Brain microvascular endothelial cell (primary cell): Measurements from ENCODE around the gene ZNF423.
A peak's percentile ranks its signal among the peaks of the same experiment; 100 is the strongest.

Experiments
- DNase-seq: peaks from one replicate; pipeline ENCODE4 v3.0.0-alpha.2; 2020
- H3K27ac ChIP-seq: fragments of 250-450 bp; sonication (Bioruptor Pico); 2 replicates; pipeline ENCODE4 v1.5.1; 2020; ENCODE audit warnings: mild to moderate bottlenecking, moderate library complexity
- H3K27me3 ChIP-seq: fragments of 250-450 bp; sonication (Bioruptor Pico); replicated peaks from 2 replicates; pipeline ENCODE4 v1.5.1; 2020; ENCODE audit warnings: mild to moderate bottlenecking
- H3K36me3 ChIP-seq: fragments of 250-450 bp; sonication (Bioruptor Pico); replicated peaks from 2 replicates; pipeline ENCODE4 v1.5.1; 2020; ENCODE audit warnings: mild to moderate bottlenecking
- H3K4me3 ChIP-seq: 2 replicates; pipeline ENCODE4 v1.5.1; 2011; ENCODE audit warnings: low read depth, mild to moderate bottlenecking, control low read depth, low read length, moderate library complexity
- in situ Hi-C: cut with HindIII; loops from 2 replicates; pipeline ENCODE4 v1.10.0; 2017; ENCODE audit warnings: low sequenced_read_pairs, low pct_ligation_motif_present
- TF ChIP-seq, protein P1 (sequence below): IDR thresholded peaks from 2 replicates; pipeline ENCODE4 v1.5.1; 2011; ENCODE audit warnings: low read depth, mild to moderate bottlenecking, moderate library complexity, low read length, control low read depth, inconsistent platforms; ENCODE audit errors: missing control alignments

Gene ZNF423

DNA sequence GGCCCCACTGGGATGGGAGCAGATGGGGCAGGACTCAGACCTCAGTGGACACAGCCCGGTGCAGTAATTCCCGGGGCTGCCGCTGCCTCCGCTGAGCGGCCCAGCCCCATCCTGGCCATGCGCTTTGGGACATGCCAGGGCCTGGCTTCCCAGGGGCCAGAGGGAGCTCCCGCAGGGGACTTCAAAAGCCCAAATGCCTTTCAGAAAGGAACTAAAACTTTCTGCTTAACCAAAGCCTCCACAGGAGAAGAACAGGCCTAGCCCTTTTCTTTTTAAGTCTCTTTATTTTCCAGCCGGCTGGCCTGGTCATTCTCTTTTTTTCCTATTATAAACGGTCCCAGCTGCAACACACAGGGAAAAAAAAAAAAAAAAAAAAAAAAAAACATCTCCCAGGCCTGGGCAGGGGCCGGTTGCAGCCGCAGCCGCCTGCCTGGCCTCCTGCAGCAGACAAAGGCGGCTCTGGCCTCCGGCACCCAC is 10.7 kb upstream of the ZNF423 start:
- in situ Hi-C loops: no loop called here
- TF ChIP-seq, protein P1, sequence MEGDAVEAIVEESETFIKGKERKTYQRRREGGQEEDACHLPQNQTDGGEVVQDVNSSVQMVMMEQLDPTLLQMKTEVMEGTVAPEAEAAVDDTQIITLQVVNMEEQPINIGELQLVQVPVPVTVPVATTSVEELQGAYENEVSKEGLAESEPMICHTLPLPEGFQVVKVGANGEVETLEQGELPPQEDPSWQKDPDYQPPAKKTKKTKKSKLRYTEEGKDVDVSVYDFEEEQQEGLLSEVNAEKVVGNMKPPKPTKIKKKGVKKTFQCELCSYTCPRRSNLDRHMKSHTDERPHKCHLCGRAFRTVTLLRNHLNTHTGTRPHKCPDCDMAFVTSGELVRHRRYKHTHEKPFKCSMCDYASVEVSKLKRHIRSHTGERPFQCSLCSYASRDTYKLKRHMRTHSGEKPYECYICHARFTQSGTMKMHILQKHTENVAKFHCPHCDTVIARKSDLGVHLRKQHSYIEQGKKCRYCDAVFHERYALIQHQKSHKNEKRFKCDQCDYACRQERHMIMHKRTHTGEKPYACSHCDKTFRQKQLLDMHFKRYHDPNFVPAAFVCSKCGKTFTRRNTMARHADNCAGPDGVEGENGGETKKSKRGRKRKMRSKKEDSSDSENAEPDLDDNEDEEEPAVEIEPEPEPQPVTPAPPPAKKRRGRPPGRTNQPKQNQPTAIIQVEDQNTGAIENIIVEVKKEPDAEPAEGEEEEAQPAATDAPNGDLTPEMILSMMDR: no peak
- Histone ChIP-seq H3K27me3 (peaks cover 6% of the 10 kb centered on the region), H3K4me3 (no peak overlapping the region), H3K27ac (no peak overlapping the region), H3K36me3 (no peaks in the 10 kb centered on the region)
- no peak for DNase-seq

DNA sequence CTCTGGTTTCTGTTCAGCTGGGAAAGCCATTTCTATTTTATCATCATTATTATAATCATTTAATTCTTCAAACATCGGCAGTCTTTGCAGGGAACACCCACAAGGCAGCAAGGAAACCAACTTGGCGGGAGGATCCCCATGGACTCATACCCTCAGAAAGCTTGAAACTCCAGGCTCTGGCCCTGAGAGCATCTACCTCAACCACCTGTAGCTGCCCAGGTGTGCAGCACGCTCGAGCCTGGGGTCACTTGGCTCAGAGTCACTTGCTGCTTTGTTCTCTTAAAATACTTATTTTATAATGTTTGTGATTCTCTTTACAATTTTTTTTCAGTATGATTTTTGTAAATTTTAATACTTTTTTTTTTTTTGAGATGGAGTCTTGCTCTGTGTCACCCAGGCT is 6.8 kb upstream of the ZNF423 start:
- TF ChIP-seq, protein P1: no peak
- Histone ChIP-seq H3K27me3 (peaks cover 8% of the 10 kb centered on the region), H3K4me3 (no peak overlapping the region), H3K27ac (no peak overlapping the region), H3K36me3 (no peaks in the 10 kb centered on the region)
- in situ Hi-C loops: no loop called here
- no peak for DNase-seq

DNA sequence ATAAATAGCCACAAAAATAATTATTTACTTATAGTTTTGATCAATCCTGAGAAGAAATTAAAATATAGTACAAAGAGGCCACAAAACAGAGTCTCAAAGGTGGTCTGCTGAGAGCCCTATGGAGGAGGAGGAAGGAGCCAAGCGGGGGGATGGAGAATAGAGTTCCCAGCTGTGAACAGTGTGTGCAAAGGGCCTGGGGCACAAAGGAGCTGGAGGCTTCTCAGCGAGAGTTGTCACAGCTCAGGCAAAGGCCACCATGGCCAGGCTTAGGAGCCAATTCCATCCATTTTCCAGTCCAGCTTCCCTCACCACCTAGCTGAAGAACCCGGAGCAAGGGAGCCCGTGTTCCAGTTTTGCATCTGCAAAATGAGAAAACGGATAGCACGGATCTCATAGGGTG is 5.4 kb upstream of the ZNF423 start:
- in situ Hi-C loops: no loop called here
- TF ChIP-seq, protein P1: no peak
- no peak overlapping the region for H3K4me3 ChIP-seq
- no peaks in the 10 kb centered on the region for H3K36me3 ChIP-seq
- no peak for DNase-seq
- peaks cover 4% of the 10 kb centered on the region for H3K27me3 ChIP-seq
- H3K27ac ChIP-seq: no peak overlapping the region

DNA sequence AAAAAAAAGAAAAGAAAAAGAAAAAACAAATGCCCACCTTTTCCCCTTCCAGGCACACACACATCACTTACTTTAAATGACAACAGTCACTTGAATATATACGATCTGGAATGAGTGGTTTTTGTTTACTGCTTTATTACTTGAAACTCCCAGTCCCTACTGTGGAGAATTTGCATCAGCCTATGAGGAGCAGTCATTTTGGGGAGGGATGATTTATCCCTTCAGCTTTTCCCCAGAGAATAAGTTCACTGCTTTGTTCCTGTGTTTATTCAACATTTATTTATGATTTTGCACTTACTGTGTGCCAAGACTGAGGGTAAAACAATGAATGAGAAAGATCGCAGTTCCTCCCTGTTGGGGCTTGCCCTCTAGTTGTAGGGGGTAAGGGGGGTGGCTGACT is 4.7 kb upstream of the ZNF423 start:
- DNase-seq: no peak
- TF ChIP-seq, protein P1: no peak
- in situ Hi-C loops: no loop called here
- Histone ChIP-seq H3K27ac (no peak overlapping the region), H3K27me3 (peaks cover 4% of the 10 kb centered on the region), H3K4me3 (no peak overlapping the region), H3K36me3 (no peaks in the 10 kb centered on the region)

DNA sequence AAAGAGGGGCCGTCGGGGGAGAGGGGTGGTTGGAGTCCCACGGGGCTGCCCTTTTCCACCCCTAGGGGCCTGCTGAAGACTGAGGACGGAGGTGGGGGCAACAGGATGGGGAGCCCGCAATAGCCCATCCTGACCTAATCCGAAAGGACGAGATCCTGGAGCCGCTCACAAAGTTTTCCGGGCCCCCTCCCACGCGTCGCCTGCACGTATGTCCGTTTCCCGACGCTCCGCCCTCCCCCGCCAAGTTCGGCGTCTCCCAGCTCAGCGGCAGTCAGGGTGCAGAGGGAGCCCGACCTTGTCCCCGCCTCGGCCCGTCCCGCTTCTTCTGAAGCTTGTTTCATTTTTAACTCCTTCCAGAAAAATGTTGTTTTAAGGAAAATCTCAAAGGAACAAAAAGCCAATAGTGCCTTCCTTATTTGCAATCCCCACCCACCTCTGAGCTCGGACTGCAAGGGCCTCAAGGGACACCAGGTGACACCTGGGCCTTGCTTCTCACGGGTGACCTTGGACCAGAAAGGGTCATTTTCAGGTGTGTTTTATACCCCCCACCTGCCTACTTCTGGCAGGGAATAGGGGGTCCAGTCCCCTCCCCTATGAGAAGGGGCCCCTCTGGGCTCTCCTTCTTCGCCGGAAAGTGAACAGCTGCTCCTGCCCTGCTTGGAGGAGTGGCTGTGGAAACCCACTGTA is 3.4 kb upstream of the ZNF423 start:
- no peak overlapping the region for H3K27ac ChIP-seq
- in situ Hi-C loops: no loop called here
- TF ChIP-seq, protein P1: no peak
- H3K4me3 ChIP-seq: peak overlapping the region; percentile 52
- no peaks in the 10 kb centered on the region for H3K36me3 ChIP-seq
- peaks cover 4% of the 10 kb centered on the region for H3K27me3 ChIP-seq
- no peak for DNase-seq
